ENCODE data around the gene CTDSPL.

GRCh38 chr3:37855363-37855970 lies 6.2 kb upstream of the CTDSPL start:
- no peak for TF ChIP-seq ZNF274 (IDR thresholded peaks at IDR 0.05; ENCODE audit: low read depth, low read length)
- TF ChIP-seq YY1 (IDR thresholded peaks at IDR 0.05; ENCODE audit: insufficient read depth, insufficient read length): no peak
